NCI-H2227 (cell line): ENCODE results near the gene PITPNB.

Experiments used
- DNase-seq: peaks from one replicate; lab custom pipeline; 2025; ENCODE audit not compliant: unreplicated experiment; lab: John Stamatoyannopoulos, UW

PITPNB gene

DNA sequence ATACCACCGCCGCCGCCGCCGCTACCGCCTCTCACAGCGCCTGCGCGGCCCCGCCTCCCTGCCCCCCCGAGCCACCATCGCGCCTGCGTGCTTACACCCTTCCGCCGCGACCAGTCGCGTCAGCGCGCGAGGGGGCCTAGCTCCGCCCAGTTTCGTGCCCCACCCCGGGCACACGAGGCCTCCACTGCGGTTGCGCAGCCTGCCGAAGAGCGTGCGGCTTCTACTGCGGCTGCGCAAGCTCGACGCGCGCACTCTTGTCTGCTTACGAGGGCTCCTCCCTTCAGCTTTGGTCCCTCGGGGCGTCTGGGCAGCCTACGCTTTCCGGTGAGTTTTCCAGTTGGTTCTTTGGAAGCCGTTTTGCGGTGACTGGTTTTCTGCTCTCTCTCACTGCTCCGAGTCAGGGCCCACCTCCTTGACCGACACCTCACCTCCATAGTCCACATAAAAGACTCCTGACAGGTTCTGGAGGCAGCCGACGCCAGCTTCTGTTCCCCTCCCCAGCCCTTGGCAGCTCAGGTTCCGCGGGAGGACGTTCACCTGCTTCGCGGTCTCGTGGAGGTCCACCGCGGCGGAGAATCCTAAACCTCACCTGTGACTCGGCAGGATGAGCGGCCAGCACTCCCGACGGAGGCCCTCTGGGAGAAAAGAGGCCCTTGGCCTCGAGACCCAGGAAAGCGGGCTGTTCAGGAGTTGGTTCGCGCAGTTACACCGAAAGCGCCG lies at the start of gene PITPNB:
Gene PITPNB (minus strand): TSS at position 35 of the 720 bp plus-strand sequence. CDS start 65 bp downstream, outside the sequence.
- peak; percentile 97 for DNase-seq

DNA sequence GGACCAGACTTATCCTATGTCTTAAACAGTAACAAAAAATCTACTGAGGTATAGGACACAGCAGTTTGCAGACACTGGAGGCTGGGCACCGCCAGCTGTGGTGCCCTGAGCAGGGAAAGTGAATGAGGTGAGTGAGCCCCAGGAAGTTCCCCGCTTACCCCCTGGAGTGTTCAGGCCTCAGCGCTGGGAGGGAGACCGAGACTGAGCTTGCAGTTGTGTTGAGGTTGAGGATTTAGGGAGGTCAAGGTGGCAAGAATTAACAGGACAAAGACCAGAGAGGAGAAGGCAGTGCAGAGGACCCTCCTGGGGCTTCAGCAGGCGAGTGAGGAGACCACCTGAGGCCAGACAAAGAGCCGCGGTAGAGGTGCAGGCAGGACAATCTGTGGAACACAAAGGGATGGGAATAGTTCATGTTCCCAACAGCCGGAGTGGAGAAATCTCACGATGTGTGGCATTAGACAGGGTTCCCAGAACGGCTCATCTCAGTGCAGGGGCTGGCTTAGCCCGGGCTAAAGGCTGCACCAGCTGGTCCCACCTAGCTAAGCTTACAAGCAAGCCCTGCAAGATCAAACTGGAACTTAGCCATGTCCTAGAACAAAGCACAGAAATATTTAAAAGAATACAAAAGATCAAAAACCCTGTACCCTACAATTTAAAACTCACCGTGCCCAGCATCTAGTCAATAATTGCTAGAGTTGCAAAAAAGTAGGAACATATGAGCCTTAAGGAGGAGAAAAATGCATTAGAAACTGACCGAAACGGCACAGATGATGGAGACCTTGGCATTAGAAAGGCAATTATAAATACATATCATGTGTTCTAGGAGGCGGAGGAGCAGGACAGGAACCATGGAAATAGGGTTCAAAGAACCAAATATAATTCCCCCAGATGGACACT lies 47.4 kb upstream of the PITPNB start:
- DNase-seq, result no peak

DNA sequence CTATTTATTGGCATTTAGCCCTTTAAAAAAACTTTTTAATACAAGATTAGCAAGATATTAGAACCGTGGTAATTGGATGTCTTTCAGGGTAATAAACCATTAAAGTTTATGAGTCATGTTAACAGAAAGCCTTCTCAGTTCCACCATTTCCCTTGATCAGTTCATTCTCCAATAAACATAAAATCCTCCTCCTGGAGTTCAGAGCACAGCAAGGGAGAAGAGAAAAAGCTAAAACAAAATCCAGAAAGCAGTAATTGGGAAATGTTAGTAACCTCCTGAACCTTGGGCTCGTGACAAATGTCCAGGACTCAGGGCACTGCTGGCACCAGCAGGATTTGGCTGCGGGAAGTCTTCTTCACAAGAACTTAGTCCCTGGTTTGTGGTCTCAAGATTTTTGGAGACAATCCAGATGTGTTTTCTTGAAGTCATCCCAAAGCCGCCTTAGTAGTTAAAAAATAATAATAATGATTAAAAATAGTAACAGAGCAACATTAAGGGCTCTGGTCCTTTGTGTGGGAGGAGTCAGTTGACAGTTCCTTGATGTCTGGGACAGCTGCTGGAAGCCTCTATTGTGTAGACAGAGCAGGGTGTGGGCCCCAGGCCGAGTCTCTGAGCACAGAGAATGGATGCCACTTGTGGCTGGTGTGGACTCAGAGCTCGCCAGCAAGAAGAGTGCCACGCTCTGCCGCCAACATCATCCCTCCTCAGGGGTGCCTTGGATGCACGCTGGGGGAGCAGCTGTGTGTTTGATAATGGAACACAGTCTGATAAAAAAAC lies 43.4 kb upstream of the PITPNB start:
- peak; percentile 16 for DNase-seq

DNA sequence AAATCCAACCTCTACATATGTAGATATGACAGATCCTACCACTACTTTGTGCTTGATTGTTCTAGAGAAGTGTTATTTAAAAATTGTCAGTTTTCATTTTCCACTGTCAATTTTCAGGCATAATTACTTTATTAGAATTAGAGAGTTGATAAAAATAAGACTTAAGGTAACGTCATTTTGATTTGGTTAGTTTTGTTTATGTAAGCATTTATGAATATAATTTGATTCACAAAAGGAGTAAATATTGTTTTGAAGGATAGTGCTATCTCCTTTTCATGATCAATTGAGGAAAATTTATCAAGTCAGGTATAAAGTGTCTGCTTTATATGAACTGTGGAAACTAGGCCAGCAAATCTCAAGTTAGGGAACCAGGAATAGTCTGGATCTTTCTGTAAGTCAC lies 42.6 kb upstream of the PITPNB start:
- no peak for DNase-seq

DNA sequence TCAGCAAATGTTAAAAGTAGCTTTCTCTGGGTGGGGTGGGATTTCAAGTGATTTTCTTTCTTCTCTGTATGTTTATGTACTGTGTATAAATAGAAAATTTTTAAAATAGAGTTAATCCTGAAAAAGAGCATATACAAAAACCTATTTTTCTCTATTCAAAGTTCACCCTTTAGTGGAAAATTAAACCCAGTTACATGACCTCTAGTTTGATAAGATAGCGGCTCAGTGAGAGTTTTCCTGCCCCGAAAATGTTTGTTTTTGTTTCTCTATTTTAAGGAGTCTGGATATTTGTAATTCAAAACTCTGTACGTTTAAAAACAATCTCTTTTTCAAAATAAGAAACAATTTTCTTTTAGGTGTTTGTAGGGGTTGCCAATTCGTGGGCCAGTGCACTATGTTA lies 42.1 kb upstream of the PITPNB start:
- DNase-seq, result no peak

DNA sequence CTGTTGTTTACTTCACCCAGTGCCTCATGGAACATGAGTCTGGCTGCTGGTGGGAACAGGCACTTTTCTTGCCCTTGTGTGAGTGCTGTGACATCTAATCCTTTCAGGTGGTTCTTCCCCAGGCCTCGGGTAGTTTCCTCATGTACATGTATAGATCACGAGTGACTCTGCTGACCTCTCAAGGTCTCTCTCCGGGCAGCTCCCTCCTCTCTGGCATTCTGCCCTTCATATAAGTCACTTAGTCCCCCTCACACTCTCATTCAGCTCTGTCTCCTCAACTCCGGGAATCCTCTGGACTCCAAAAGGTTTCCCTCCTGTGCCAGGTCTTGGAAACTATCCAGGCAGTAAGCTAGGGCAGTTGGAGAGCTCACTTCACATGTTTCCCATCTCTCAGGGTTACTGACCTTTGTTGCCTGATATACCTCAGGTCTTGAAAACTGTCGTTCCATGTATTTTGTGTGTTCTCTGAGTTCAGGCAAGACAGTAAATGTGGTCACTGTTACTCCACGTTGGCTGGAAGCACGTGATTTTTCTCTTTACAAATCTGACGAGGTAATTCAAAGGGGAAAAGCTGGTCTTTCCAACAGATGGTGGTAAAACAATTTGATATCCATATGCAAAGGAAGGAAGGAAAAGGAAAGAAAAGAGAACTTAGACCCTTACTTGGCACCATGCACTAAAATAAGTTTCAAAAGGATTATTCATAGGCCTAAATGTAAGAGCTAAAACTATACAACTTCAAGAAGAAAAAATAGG lies 40.5 kb upstream of the PITPNB start:
- no peak for DNase-seq

DNA sequence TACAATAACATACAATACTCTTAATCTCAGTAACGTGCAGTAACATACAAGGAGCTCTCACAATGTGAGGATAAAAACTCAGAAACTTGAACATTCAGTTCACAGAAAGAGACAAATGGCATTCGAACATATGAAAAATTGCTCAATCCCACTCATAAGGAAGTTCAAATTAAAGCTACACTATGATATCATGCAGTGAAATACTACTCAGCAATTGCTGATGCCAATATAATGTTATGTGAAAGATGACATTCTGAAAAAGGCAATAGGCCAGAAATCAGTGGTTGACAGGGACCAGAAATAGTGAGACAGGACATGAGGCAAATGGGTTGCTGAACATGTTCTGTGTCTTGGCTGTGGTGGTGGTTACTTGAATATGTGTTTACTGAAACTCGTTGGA lies 33.7 kb upstream of the PITPNB start:
- no peak for DNase-seq

DNA sequence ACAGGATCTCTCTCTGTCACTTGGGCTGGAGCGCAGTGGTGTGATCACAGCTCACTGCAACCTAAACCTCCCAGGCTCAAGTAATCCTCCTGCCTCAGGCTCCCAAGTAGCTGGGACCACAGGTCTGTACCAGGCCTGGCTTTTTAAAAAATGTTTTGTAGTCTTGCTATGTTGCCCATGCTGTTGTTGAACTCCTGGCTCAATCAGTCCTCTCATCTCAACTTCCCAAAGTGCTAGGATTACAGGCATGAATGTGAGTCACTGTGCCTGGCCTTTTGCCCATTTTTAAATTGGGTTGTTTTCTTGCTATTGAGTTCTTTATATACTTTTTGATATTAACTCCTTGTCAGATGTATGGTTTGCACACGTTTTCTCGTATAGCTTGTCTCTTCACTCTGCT lies 33.0 kb upstream of the PITPNB start:
- no peak for DNase-seq

DNA sequence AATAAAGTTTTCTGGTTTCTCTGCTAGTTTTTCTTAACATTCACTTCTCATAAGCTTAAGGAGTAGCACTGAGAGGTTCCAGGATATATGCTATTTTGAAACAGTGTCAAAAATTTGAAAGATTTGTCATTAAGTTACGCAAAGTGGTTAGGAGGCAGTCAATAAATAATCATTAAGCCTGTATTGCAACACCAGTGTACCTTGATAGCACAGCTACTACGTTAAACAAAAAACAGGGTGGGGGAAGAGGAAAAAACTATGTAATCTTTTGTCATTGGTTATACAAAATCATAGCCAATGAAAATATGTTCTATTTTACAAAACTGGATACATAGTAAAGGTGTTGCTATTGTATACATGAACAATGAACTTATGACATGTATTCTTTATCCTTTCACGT lies 30.4 kb upstream of the PITPNB start:
- DNase-seq, result no peak

DNA sequence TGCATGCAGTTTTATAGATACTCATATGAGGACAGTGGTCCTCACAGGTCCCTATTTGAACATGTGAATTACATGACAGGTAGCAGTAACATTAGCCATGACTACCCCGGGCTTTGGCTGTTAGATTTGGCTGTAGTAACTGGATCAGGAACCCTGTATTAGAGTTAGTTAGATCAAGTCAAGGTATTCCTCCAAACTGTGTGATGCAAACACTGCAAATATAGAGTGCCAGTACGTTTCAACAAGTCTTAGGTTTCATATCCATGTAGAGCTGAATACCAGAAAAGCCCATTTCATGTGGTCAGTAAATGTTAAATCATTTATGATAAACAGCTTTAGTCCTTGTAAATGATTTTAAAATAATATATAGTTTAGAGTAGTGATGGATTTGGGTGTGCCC lies 29.5 kb upstream of the PITPNB start:
- no peak for DNase-seq

DNA sequence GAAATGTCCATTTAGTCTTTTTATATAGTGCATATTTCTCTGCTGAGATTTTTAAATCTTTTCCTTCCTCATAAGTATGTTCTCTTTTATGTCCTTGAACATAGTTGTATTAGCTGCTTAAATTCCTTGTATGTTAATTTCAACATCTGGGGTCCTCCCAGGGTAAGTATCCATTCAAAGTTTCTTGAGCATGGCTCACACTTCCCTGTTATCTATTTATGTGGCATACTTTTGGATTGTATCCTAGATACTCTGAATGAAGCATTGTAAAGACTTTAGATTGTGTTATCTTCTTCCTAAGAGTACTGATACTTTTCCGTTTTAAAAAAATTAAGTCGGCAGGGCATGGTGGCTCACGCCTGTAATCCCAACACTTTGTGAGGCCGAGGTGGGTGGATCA lies 28.4 kb upstream of the PITPNB start:
- DNase-seq, result no peak

DNA sequence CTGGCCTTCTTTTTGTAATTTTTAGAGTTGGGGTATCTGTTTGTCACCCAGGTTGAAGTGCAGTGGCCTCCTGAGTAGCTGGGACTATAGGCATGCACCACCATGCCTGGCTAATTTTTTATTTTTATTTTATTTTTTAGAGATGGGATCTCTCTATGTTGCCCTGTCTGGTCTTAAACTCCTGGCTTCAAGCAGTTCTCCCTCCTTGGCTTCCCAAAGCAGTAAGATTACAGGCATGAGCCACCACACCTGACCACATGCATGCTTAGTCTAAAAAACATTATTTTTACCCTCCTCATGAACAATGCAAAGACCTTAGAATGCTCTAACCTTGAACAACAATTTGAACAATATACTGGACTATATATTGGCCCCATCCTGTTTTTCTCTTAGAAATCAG lies 22.1 kb upstream of the PITPNB start:
- DNase-seq, result no peak

DNA sequence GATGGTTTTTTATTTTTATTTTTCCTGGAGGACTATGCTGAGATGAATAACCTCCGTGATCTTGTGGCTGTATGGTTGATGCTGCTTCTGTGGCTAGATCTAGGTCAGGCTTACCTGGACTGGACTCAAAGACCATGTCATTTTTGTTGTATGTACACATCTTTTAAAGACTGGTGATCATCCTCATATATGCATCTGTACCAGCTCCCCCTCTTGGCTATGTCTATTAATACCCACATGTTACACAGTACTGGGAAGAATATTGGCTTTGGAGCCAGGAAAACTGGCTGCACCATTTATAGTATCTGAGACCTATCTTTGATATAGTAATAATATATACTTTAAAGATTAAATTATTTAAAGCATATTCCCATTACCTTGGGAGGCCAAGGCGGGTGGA lies 18.4 kb upstream of the PITPNB start:
- no peak for DNase-seq

DNA sequence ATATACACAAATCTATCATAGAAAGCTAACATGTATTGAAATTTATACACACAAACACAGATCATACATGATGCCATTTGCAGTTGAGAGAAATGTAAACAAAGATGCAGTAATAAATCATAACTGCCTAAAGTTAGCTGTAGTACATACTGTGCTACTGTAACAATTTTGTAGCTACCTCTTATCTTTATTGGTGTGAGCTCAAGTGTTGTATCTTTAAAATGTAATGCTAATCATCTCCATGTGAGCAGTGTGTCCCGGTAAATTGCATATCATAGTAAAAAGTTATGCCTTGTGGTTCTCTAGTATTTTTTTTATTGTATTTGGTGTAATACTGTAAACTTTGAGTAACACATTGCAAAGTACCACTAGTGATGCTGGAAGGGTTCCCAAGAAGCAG lies 16.8 kb upstream of the PITPNB start:
- DNase-seq, result no peak

DNA sequence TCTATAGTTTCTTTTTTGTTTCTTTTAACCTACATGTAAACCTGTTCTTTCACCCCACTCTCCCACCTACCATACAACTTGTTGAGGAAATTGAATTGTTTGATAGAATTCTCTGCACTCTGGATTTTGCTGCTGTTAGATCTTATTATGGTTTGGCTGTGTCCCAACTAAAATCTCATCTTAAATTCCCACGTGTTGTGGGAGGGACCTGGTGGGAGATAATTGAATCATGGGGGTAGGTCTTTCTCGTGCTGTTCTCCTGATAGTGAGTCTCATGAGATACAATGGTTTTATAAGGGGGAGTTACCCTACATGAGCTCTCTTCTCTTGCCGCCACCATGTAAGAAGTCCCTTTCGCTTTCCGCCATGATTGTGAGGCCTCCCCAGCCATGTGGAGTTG lies 15.0 kb upstream of the PITPNB start:
- DNase-seq, result no peak

DNA sequence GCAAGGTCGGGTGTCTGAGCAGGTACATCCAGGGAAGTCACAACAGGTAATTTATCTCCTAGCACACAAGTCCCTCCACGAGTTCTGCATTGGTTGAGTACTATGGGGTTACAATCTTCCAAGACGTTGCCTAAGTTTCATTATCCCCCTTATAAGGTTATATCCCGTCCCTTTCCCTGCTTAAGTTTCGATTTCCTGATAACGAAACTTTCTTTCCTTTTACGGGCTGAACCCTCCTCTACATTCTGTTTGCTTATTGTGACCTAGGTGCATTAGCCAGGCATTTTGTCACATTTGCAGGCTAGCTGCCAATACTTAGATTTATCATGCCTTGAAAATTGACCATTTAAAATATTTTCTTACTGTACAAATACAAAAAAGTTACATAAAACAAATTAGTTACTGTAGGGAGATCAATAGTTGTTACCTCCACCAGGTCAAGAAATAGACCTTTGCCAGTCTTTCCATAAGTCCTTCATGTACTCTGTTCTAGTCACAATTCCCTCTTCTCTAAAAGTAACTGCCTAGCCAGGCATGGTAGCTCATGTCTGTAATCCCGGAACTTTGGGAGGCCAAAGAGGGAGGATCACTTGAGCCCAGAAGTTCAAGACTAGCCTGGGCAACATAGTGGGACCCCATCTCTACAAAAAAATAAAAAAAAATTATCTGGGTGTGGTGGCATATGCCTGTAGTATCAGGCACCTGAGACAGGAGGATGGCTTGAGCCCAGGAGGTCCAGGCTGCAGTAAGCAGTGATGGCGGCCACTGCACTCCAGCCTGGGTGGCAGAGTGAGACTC lies 14.3 kb upstream of the PITPNB start:
- no peak for DNase-seq

DNA sequence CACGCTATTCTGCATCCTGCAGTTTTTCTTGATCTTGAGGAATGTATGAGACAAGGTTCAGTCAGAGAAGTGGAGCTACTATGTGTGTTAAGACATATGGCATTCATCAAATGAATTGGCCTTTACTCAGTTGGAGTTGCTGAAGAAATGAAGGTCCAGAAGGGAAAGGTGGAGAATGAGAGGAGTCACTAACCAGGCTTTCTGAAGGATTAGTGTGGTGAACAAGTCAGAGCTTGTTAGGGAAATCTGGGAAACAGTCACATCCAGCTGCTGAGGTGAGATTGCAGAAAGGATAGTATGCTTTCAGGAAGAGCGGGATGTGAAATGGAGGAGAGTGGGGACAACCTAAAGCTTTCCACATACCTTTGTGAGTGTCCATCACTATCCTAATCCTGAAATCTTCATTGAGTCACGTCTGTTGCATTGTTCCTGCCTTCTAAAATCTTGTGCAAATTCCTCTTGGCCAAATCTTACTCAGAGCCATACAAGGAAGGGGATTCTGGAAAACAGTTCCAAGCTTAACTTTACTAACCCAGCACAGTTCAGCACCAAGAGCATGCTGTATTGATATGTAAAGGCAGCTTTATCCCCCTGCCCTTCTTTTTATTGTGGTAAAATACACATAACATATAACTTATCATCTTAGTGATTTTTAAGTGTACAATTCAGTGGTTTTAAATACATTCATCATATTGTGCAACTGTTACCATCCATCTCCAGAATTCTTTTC lies 11.4 kb upstream of the PITPNB start:
- DNase-seq, result no peak

DNA sequence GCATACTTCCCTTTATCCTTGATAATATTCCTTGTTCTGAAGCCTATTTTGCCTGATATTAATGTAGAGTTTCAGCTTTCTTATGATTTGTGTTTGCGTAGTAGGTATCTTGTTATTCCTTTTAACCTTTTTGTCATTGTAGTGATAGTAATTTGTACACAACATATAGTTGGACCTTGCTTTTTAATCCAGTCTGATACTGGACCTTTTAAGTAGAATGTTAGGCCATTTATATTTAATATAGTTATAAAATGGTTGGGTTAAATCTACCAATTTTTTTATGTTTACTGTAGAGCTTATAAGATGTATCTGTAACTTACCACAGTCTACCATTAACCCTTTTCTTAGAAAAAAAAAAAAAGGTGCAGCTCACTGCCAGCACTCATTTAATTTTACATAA lies 8.6 kb upstream of the PITPNB start:
- no peak for DNase-seq

DNA sequence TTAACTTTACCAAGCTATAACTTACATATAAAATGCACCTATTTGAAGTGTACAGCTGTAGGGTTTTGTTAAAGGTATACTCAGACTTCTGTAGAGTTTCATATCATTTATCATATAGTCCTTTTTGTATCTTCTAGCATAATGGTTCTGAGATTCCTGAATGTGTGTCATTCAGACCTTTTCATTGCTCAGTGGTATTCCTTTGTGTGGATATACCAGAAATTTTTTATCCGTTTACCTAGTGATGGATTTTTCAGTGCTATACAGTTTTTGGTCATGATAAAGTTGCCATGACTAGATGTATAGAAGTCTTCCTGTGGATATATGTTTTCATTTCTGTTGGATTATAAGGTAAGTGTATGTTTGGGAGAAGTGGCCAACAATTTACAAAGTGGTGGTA lies 6.3 kb upstream of the PITPNB start:
- DNase-seq, result no peak
